ENCODE measurements around the gene IVNS1ABP.
"Not testable (repeated sequence)": the region's sequence is repeated elsewhere in the genome, so short reads cannot be mapped to it uniquely, and the experiment has no call there.

Gene IVNS1ABP

GRCh38 chr1:185291652-185292051 lies 25.4 kb downstream of the IVNS1ABP start:
- DNase-seq = no peak

- no peak for DNase-seq
These were observed 25.9 kb downstream of the IVNS1ABP start for GRCh38 chr1:185291159-185291558.

GRCh38 chr1:185289880-185290279 lies 27.2 kb downstream of the IVNS1ABP start:
- DNase-seq = no peak

GRCh38 chr1:185288435-185288834 lies 28.6 kb downstream of the IVNS1ABP start:
- no peak for DNase-seq

- DNase-seq = no peak
These were observed 29.6 kb downstream of the IVNS1ABP start for GRCh38 chr1:185287451-185287850.

GRCh38 chr1:185284533-185285276 lies 32.3 kb downstream of the IVNS1ABP start:
- DNase-seq = no peak

- no peak for DNase-seq
These were observed 32.9 kb downstream of the IVNS1ABP start for GRCh38 chr1:185284116-185284515.

GRCh38 chr1:185281245-185281644 lies 35.8 kb downstream of the IVNS1ABP start:
- DNase-seq = no peak

- no peak for DNase-seq
These were observed 36.5 kb downstream of the IVNS1ABP start for GRCh38 chr1:185280589-185280988.

- no peak for DNase-seq
These were observed 37.5 kb downstream of the IVNS1ABP start for GRCh38 chr1:185279571-185279970.

GRCh38 chr1:185271921-185272320 lies 45.1 kb downstream of the IVNS1ABP start:
- no peak for DNase-seq

GRCh38 chr1:185268352-185268751 lies 48.7 kb downstream of the IVNS1ABP start:
- no peak for DNase-seq

- DNase-seq = no peak
These were observed 49.3 kb downstream of the IVNS1ABP start for GRCh38 chr1:185267701-185268100.

GRCh38 chr1:185267301-185267700 lies 49.7 kb downstream of the IVNS1ABP start:
- DNase-seq = no peak

GRCh38 chr1:185265314-185265713 lies 51.7 kb downstream of the IVNS1ABP start:
- DNase-seq = no peak

GRCh38 chr1:185263780-185264179 lies 53.3 kb downstream of the IVNS1ABP start:
- DNase-seq = no peak

- no peak for DNase-seq
These were observed 53.8 kb downstream of the IVNS1ABP start for GRCh38 chr1:185263292-185263691.

GRCh38 chr1:185262151-185262550 lies 54.9 kb downstream of the IVNS1ABP start:
- no peak for DNase-seq

- DNase-seq = no peak
These were observed 56.4 kb downstream of the IVNS1ABP start for GRCh38 chr1:185260611-185261010.

GRCh38 chr1:185258676-185259075 lies 58.4 kb downstream of the IVNS1ABP start:
- DNase-seq = no peak

GRCh38 chr1:185257950-185258208 lies 59.2 kb downstream of the IVNS1ABP start:
- no peak for DNase-seq

GRCh38 chr1:185257116-185257949 lies 59.7 kb downstream of the IVNS1ABP start:
- not testable (repeated sequence) for DNase-seq

- DNase-seq = not testable (repeated sequence)
These were observed 61.4 kb downstream of the IVNS1ABP start for GRCh38 chr1:185255595-185255994.

- not testable (repeated sequence) for DNase-seq
These were observed 64.6 kb downstream of the IVNS1ABP start for GRCh38 chr1:185252404-185252803.
